Chondrocyte (in vitro differentiated cells): ENCODE data around the gene ECHDC3. TPM values are rescaled to one million over a fixed set of nuclear protein-coding genes. Genes with fewer than 3 reads are reported as not detected.

Source experiments
- DNase-seq: peaks from one replicate; pipeline ENCODE4 v3.0.0; 2021; ENCODE audit warnings: mixed read lengths, low spot score
- H3K27ac Mint-ChIP-seq: one replicate; pipeline ENCODE4 v1.8.0; 2021; ENCODE audit warnings: mild to moderate bottlenecking, moderate library complexity, mixed read lengths; ENCODE audit not compliant: unreplicated experiment
- H3K27me3 Mint-ChIP-seq: 2 replicates; pipeline ENCODE4 v1.8.0; 2021; ENCODE audit warnings: low read depth, mixed read lengths
- H3K36me3 Mint-ChIP-seq: 2 replicates; pipeline ENCODE4 v1.8.0; 2021; ENCODE audit warnings: low read depth, mixed read lengths
- H3K4me1 Mint-ChIP-seq: 2 replicates; pipeline ENCODE4 v1.8.0; 2021; ENCODE audit warnings: low read depth, mild to moderate bottlenecking, mixed read lengths
- H3K4me3 Mint-ChIP-seq: one replicate; pipeline ENCODE4 v1.8.0; 2021; ENCODE audit warnings: mild to moderate bottlenecking, moderate library complexity, mixed read lengths; ENCODE audit not compliant: unreplicated experiment
- H3K9me3 Mint-ChIP-seq: 2 replicates; pipeline ENCODE4 v1.8.0; 2021; ENCODE audit warnings: low read depth, mixed read lengths
- CTCF ChIP-seq: fragments of 200-600 bp; sonication (generic); IDR thresholded peaks from 2 replicates; pipeline ENCODE4 v1.5.0; 2021; ENCODE audit warnings: antibody characterized with exemption, mild to moderate bottlenecking, moderate library complexity
- total RNA-seq: library from RNA; stranded (reverse); gene quantifications from 3 replicates; pipeline ENCODE4 v1.2.1, GENCODE V29; 2021

The ECHDC3 gene
- total RNA-seq, 1 donor from 2014 or later = 5.7 TPM

GRCh38 chr10:11716686-11717085, 25.5 kb upstream of the ECHDC3 start:
- Mint-ChIP-seq H3K4me3 (no peak overlapping the region), H3K27me3 (peaks cover 12% of the 10 kb centered on the region), H3K27ac (no peak overlapping the region), H3K4me1 (peaks cover 9% of the 10 kb centered on the region), H3K36me3 (peaks cover 1% of the 10 kb centered on the region), H3K9me3 (peaks cover 8% of the 10 kb centered on the region)
- DNase-seq = no peak
- TF ChIP-seq CTCF = no peak

- no peaks in the 10 kb centered on the region for H3K4me1 Mint-ChIP-seq
- H3K27ac Mint-ChIP-seq = no peak overlapping the region
- H3K27me3 Mint-ChIP-seq = peaks cover 4% of the 10 kb centered on the region
- DNase-seq = no peak
- H3K4me3 Mint-ChIP-seq = no peak overlapping the region
- H3K9me3 Mint-ChIP-seq = peaks cover 8% of the 10 kb centered on the region
- H3K36me3 Mint-ChIP-seq = peaks cover 1% of the 10 kb centered on the region
- no peak for TF ChIP-seq CTCF
Measured at GRCh38 chr10:11719496-11720259, 22.5 kb upstream of the ECHDC3 start.

GRCh38 chr10:11720260-11720741, 21.9 kb upstream of the ECHDC3 start:
- H3K36me3 Mint-ChIP-seq = peaks cover 1% of the 10 kb centered on the region
- peaks cover 8% of the 10 kb centered on the region for H3K9me3 Mint-ChIP-seq
- TF ChIP-seq CTCF = no peak
- no peak for DNase-seq
- no peak overlapping the region for H3K4me3 Mint-ChIP-seq
- no peak overlapping the region for H3K27ac Mint-ChIP-seq
- H3K27me3 Mint-ChIP-seq = peaks cover 2% of the 10 kb centered on the region
- no peaks in the 10 kb centered on the region for H3K4me1 Mint-ChIP-seq

- Mint-ChIP-seq H3K9me3 (peaks cover 7% of the 10 kb centered on the region), H3K36me3 (no peaks in the 10 kb centered on the region), H3K4me1 (no peaks in the 10 kb centered on the region), H3K27me3 (peaks cover 2% of the 10 kb centered on the region), H3K4me3 (no peak overlapping the region), H3K27ac (no peak overlapping the region)
- no peak for DNase-seq
- TF ChIP-seq CTCF = no peak
Measured at GRCh38 chr10:11721806-11722205, 20.4 kb upstream of the ECHDC3 start.

GRCh38 chr10:11723359-11723758, 18.8 kb upstream of the ECHDC3 start:
- Mint-ChIP-seq H3K36me3 (no peaks in the 10 kb centered on the region), H3K27me3 (peaks cover 7% of the 10 kb centered on the region), H3K9me3 (peaks cover 1% of the 10 kb centered on the region), H3K4me1 (no peaks in the 10 kb centered on the region), H3K4me3 (no peak overlapping the region), H3K27ac (no peak overlapping the region)
- no peak for DNase-seq
- TF ChIP-seq CTCF = no peak
